Ascending aorta (tissue), 2 donors: ENCODE results near the gene AHCTF1. TPM values are rescaled to one million over a fixed set of nuclear protein-coding genes. Genes with fewer than 3 reads are reported as not detected.
"Not testable (repeated sequence)": the region's sequence is repeated elsewhere in the genome, so short reads cannot be mapped to it uniquely, and the experiment has no call there.

Source experiments
- DNase-seq, 2 donors: peaks; one replicate each; pipeline ENCODE4 v3.0.0-alpha.2; 2019; ENCODE audit warnings: low spot score in 2 of 2
- H3K27ac ChIP-seq, 2 donors: fragments of 200-600 bp; sonication (generic); one replicate each; pipeline ENCODE4 v1.5.1; 2016 to 2017; ENCODE audit warnings: mild to moderate bottlenecking in 1 of 2
- H3K27me3 ChIP-seq: fragments of 200-600 bp; sonication (generic); one replicate; pipeline ENCODE4 v1.5.1; 2017
- H3K36me3 ChIP-seq, 2 donors: fragments of 200-600 bp; sonication (generic); one replicate each; pipeline ENCODE4 v1.5.1; 2016
- H3K4me1 ChIP-seq, 2 donors: fragments of 200-600 bp; sonication (generic); one replicate each; pipeline ENCODE4 v1.5.1; 2016 to 2017; ENCODE audit warnings: mild to moderate bottlenecking in 1 of 2
- H3K4me3 ChIP-seq, 2 donors: fragments of 200-600 bp; sonication (generic); one replicate each; pipeline ENCODE4 v1.5.1; 2016 to 2017; ENCODE audit warnings: mild to moderate bottlenecking in 1 of 2
- H3K9me3 ChIP-seq, 2 donors: fragments of 200-600 bp; sonication (generic); one replicate each; pipeline ENCODE4 v1.5.1; 2016
- CTCF ChIP-seq, 3 experiments: fragments of 200-600 bp in 2 of 3; fragments of 450-650 bp in 1 of 3; sonication (generic) in 2 of 3; IDR thresholded peaks; one replicate each; pipeline ENCODE4 v1.5.1; 2016 to 2019; ENCODE audit warnings: antibody characterized with exemption in 3 of 3, mild to moderate bottlenecking in 1 of 3, moderate library complexity in 1 of 3
- intact Hi-C: fragments of 100-400 bp; cut with DNase I; formaldehyde crosslinking; loops from one replicate; pipeline ENCODE4 v1.15.1; 2023
- total RNA-seq: library from RNA; depleted of rRNA; stranded (reverse); fragments of >200 nt; gene quantifications from one replicate; pipeline ENCODE4 v1.1.0, GENCODE V29; 2016

Gene AHCTF1
- total RNA-seq, 1 donor from 2014 or later, result 16.5 TPM

GRCh38 chr1:246923482-246923881, 8.3 kb downstream of the AHCTF1 start:
- DNase-seq, result no peak
- TF ChIP-seq CTCF (IDR thresholded peaks at IDR 0.05), result no peak
- peak overlapping the region in 1 of 2 donors; percentile 1 for H3K27ac ChIP-seq
- H3K36me3 ChIP-seq, result peaks cover 0 to 11% of the 10 kb centered on the region in 2 donors
- H3K4me1 ChIP-seq, result peaks cover 0 to 15% of the 10 kb centered on the region in 2 donors
- H3K4me3 ChIP-seq, result no peak overlapping the region
- H3K9me3 ChIP-seq, result no peaks in the 10 kb centered on the region
- H3K27me3 ChIP-seq, result no peaks in the 10 kb centered on the region
- intact Hi-C loops, result no loop called here

GRCh38 chr1:246921481-246921880, 10.3 kb downstream of the AHCTF1 start:
- Histone ChIP-seq H3K9me3 (no peaks in the 10 kb centered on the region), H3K27me3 (no peaks in the 10 kb centered on the region), H3K27ac (no peak overlapping the region), H3K36me3 (peaks cover under 1 to 15% of the 10 kb centered on the region in 2 donors), H3K4me3 (no peak overlapping the region), H3K4me1 (peaks cover 0 to 13% of the 10 kb centered on the region in 2 donors)
- intact Hi-C loops, result no loop called here
- TF ChIP-seq CTCF (IDR thresholded peaks at IDR 0.05), result no peak
- no peak for DNase-seq

- no peak for TF ChIP-seq CTCF (IDR thresholded peaks at IDR 0.05)
- Histone ChIP-seq H3K36me3 (peaks cover 8 to 20% of the 10 kb centered on the region in 2 donors), H3K4me3 (no peak overlapping the region), H3K27ac (no peak overlapping the region), H3K9me3 (no peaks in the 10 kb centered on the region), H3K27me3 (no peaks in the 10 kb centered on the region), H3K4me1 (peaks cover 0 to 8% of the 10 kb centered on the region in 2 donors)
- intact Hi-C loops, result no loop called here
- DNase-seq, result no peak
Measured at GRCh38 chr1:246919902-246920301, 11.8 kb downstream of the AHCTF1 start.

- H3K9me3 ChIP-seq, H3K27ac ChIP-seq, intact Hi-C loops, H3K4me3 ChIP-seq, H3K4me1 ChIP-seq, DNase-seq, H3K27me3 ChIP-seq: not testable (repeated sequence)
- peaks cover 25 to 48% of the 10 kb centered on the region in 2 donors for H3K36me3 ChIP-seq
Measured at GRCh38 chr1:246916026-246916923, 15.5 kb downstream of the AHCTF1 start.

- Histone ChIP-seq H3K9me3 (no peaks in the 10 kb centered on the region), H3K4me3 (no peak overlapping the region), H3K36me3 (peaks cover 49 to 67% of the 10 kb centered on the region in 2 donors), H3K27me3 (no peaks in the 10 kb centered on the region), H3K4me1 (no peaks in the 10 kb centered on the region), H3K27ac (no peak overlapping the region)
- intact Hi-C loops, result loop anchor here (1.0 to 2.0 kb wide), 2 partner anchors 53 to 63 kb away; no protein-coding TSS in a partner anchor
- DNase-seq, result no peak
- TF ChIP-seq CTCF (IDR thresholded peaks at IDR 0.05), result peak; percentile 30 to 58 (median 39)
Measured at GRCh38 chr1:246907472-246907871, 24.3 kb downstream of the AHCTF1 start.

GRCh38 chr1:246906833-246907232, 24.9 kb downstream of the AHCTF1 start:
- no peak overlapping the region for H3K27ac ChIP-seq
- DNase-seq, result no peak
- intact Hi-C loops, result loop anchor here (1.0 to 2.0 kb wide), 2 partner anchors 53 to 64 kb away; no protein-coding TSS in a partner anchor
- H3K4me3 ChIP-seq, result no peak overlapping the region
- no peaks in the 10 kb centered on the region for H3K4me1 ChIP-seq
- H3K9me3 ChIP-seq, result no peaks in the 10 kb centered on the region
- peaks cover 49 to 67% of the 10 kb centered on the region in 2 donors for H3K36me3 ChIP-seq
- no peaks in the 10 kb centered on the region for H3K27me3 ChIP-seq
- no peak for TF ChIP-seq CTCF (IDR thresholded peaks at IDR 0.05)
